Breast epithelium (tissue), 4 donors: ENCODE measurements around the gene MORC1. TPM values are rescaled to one million over a fixed set of nuclear protein-coding genes. Genes with fewer than 3 reads are reported as not detected.

Source experiments
- DNase-seq, 2 donors: peaks; one replicate each; pipeline ENCODE4 v3.0.0-alpha.2; 2019; ENCODE audit warnings: low spot score in 2 of 2
- H3K27ac ChIP-seq, 2 donors: fragments of 200-600 bp; sonication (generic) in 1 of 2; one replicate each; pipeline ENCODE4 v1.5.1; 2016 to 2019; ENCODE audit warnings: mild to moderate bottlenecking in 1 of 2
- H3K27me3 ChIP-seq, 2 donors: fragments of 200-600 bp; sonication (generic) in 1 of 2; one replicate each; pipeline versions ENCODE4 v1.5.1 to v1.6.0; 2017 to 2019; ENCODE audit warnings: control low read depth in 1 of 2, mild to moderate bottlenecking in 1 of 2
- H3K36me3 ChIP-seq: fragments of 200-600 bp; one replicate; pipeline ENCODE4 v1.5.1; 2019
- H3K4me1 ChIP-seq, 2 donors: fragments of 200-600 bp; sonication (generic); one replicate each; pipeline ENCODE4 v1.5.1; 2016 to 2019; ENCODE audit warnings: control low read depth in 1 of 2
- H3K4me3 ChIP-seq, 3 donors: fragments of 200-600 bp; sonication (generic); 1 replicate in 2 of 3; 2 replicates in 1 of 3; pipeline ENCODE4 v1.5.1; 2016 to 2019; ENCODE audit warnings: mild to moderate bottlenecking in 3 of 3, moderate library complexity in 2 of 3
- H3K9me3 ChIP-seq, 2 donors: fragments of 200-600 bp; sonication (generic) in 1 of 2; one replicate each; pipeline ENCODE4 v1.5.1; 2016 to 2019; ENCODE audit warnings: control low read depth in 1 of 2
- CTCF ChIP-seq, 3 donors: fragments of 450-650 bp; IDR thresholded peaks; one replicate each; pipeline ENCODE4 v1.5.1; 2016 to 2017; ENCODE audit warnings: antibody characterized with exemption in 3 of 3, mild to moderate bottlenecking in 3 of 3, moderate library complexity in 3 of 3
- POLR2A ChIP-seq: fragments of 450-650 bp; IDR thresholded peaks from one replicate; pipeline ENCODE4 v1.6.1; 2016; ENCODE audit warnings: antibody characterized with exemption, mild to moderate bottlenecking, moderate library complexity
- POLR2AphosphoS5 ChIP-seq, 3 donors: sonication (generic); formaldehyde crosslinking; IDR thresholded peaks; one replicate each; pipeline ENCODE4 v1.6.1; 2017; ENCODE audit warnings: antibody characterized with exemption in 3 of 3
- intact Hi-C: fragments of 100-400 bp; cut with DNase I; formaldehyde crosslinking; loops from one replicate; pipeline ENCODE4 v1.15.1; 2023; ENCODE audit warnings: low total_unique reads
- total RNA-seq, 3 donors: library from RNA; depleted of rRNA; stranded (reverse); fragments of >200 nt; gene quantifications; one replicate each; pipeline ENCODE4 v1.1.0, GENCODE V29; 2016

Gene MORC1
- total RNA-seq, 3 donors from 2014 or later: under 0.01 TPM; not detected in 2

DNA sequence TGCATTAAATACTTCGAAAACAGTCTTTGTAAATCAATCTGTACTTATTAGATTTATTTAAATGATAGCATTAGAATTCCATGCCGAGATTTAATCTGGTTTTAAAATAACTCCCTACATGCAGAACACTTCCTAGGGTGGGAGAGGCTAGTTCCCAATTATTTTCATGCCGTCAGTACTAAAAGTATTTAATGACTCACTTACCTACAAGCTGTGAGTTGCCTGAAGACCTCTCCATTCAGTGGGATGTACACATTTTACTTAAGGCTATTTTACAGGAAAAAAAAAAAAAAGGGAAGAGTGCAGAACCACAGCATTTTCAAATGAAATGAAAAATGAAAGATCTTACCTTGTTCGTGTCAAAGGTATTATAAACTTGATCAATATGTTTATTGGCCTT, 164.7 kb downstream of the MORC1 start:
- H3K27me3 ChIP-seq: no peaks in the 10 kb centered on the region
- no peaks in the 10 kb centered on the region for H3K36me3 ChIP-seq
- TF ChIP-seq POLR2A (no peak), CTCF (IDR thresholded peaks at IDR 0.05) (no peak), POLR2AphosphoS5 (IDR thresholded peaks at IDR 0.05) (no peak)
- no peaks in the 10 kb centered on the region for H3K9me3 ChIP-seq
- H3K4me1 ChIP-seq: no peaks in the 10 kb centered on the region
- intact Hi-C loops: no loop called here
- no peak for DNase-seq
- no peak overlapping the region for H3K4me3 ChIP-seq
- H3K27ac ChIP-seq: no peak overlapping the region

DNA sequence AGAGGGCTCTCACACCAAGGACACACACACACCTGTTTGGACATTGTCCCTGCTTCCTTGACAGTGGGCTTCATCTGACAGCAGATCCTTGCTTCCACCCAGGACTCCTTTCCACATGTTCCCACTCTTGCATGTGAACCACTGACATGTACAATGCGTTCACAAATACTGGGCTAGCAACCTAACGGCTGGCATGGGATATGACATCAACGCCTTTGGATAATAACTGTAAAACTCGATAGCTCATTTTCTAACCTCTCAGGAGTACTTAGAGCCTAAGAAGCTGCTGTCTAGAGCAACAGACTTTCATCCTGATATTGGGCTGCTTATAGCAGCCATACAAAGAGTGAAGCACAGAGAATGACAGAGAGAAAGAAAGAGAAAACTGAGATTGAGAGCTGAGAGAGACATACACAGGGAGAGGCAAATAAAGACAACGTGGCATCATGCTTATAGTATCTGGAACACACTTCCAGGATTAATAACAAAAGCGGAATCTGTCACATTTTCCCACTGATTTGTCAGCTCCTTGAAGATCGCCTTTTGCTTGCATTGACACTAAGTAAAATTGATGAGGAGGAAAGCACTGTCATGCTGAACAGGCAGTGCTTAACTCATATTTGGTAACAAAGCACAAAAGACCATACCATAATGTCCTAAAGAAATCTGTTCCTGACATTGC, 166.0 kb downstream of the MORC1 start:
- Histone ChIP-seq H3K27me3 (no peaks in the 10 kb centered on the region), H3K4me3 (no peak overlapping the region), H3K27ac (no peak overlapping the region), H3K4me1 (no peaks in the 10 kb centered on the region), H3K9me3 (no peaks in the 10 kb centered on the region), H3K36me3 (no peaks in the 10 kb centered on the region)
- DNase-seq: no peak
- TF ChIP-seq POLR2A: no peak
- no peak for TF ChIP-seq CTCF (IDR thresholded peaks at IDR 0.05)
- no peak for TF ChIP-seq POLR2AphosphoS5 (IDR thresholded peaks at IDR 0.05)
- intact Hi-C loops: no loop called here

DNA sequence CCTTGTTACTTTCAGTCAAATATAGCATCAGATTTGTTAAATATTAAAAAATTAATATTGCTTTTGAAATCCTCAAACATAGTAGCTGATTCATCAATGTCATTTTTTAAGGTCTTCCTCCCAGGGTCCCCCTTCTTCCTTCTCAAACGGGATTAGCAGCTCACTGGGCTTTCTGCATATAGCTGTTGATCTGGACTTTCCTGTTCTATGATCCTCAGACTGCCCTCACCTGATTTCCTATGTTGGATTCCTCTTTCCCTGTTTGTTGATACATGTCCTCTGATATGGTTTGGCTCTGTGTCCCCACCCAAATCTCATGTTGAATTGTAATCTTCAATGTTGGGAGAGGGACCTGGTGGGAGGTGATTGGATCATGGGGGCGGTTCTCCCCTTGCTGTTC, 170.1 kb downstream of the MORC1 start:
- Histone ChIP-seq H3K27ac (no peak overlapping the region), H3K4me3 (no peak overlapping the region), H3K27me3 (no peaks in the 10 kb centered on the region), H3K4me1 (no peaks in the 10 kb centered on the region), H3K36me3 (no peaks in the 10 kb centered on the region), H3K9me3 (no peaks in the 10 kb centered on the region)
- intact Hi-C loops: no loop called here
- no peak for TF ChIP-seq CTCF (IDR thresholded peaks at IDR 0.05)
- no peak for TF ChIP-seq POLR2AphosphoS5 (IDR thresholded peaks at IDR 0.05)
- TF ChIP-seq POLR2A: no peak
- no peak for DNase-seq

DNA sequence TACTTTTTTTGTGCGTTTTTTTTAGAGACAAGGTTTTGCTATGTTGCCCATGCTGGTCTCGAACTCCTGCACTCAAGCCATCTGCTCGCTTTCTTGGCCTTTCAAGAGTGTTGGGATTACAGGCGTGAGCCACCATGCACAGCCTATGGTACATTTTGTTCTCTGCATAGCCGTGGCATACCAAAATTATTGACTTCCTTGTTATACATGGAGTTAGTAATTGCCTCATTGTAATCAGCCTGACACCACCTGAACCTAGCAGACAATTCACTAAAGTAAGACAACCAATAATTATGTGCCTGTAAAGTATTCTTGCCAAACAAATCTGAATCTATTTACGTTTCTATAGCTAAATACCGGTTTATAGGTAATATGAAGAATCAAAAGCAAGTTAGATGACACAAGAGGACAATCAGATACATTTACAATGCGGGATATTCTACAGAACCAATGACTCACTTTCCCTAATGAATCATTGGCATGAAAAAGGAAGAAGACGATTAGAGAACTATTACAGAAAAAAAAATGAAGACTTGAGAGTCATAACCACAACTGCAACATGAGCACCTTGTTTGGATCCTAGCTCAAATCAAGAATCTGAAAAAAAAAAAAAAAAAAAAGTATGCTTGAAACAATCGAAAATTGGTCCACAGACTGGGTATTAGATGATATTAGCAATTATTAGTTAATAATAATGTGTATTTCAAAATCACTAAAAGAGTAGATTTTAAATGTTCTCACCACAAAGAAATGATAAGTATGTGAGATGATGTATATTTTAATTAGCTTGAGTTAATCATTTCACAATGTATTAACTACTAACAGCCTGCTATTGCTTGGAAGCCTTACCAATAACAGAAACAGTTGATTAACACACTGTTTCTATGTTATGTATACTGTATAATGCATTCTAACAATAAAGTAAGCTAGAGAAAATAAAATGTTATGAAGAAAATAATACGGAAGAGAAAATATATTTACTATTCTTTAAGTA, 171.3 kb downstream of the MORC1 start:
- TF ChIP-seq POLR2AphosphoS5 (IDR thresholded peaks at IDR 0.05) (no peak), POLR2A (no peak), CTCF (IDR thresholded peaks at IDR 0.05) (no peak)
- intact Hi-C loops: no loop called here
- no peaks in the 10 kb centered on the region for H3K27me3 ChIP-seq
- no peaks in the 10 kb centered on the region for H3K36me3 ChIP-seq
- H3K27ac ChIP-seq: no peak overlapping the region
- no peaks in the 10 kb centered on the region for H3K4me1 ChIP-seq
- no peak overlapping the region for H3K4me3 ChIP-seq
- DNase-seq: no peak
- H3K9me3 ChIP-seq: no peaks in the 10 kb centered on the region
